AG09309 (cell line): ENCODE results near the gene L3MBTL2.

ENCODE experiments used
- DNase-seq: peaks from one replicate; pipeline ENCODE4 v3.0.0-alpha.2; 2010; ENCODE audit warnings: low read depth
- H3K4me3 ChIP-seq: 2 replicates; pipeline ENCODE4 v1.5.1; 2011; ENCODE audit warnings: mild to moderate bottlenecking, low read depth, low read length, moderate library complexity; ENCODE audit not compliant: control insufficient read depth
- TF ChIP-seq, protein P1 (sequence below): IDR thresholded peaks from 2 replicates; pipeline ENCODE4 v1.5.1; 2011; ENCODE audit warnings: mild to moderate bottlenecking, low read depth, low read length, inconsistent platforms; ENCODE audit not compliant: insufficient read depth, control insufficient read depth; ENCODE audit errors: missing control alignments

The L3MBTL2 gene

DNA sequence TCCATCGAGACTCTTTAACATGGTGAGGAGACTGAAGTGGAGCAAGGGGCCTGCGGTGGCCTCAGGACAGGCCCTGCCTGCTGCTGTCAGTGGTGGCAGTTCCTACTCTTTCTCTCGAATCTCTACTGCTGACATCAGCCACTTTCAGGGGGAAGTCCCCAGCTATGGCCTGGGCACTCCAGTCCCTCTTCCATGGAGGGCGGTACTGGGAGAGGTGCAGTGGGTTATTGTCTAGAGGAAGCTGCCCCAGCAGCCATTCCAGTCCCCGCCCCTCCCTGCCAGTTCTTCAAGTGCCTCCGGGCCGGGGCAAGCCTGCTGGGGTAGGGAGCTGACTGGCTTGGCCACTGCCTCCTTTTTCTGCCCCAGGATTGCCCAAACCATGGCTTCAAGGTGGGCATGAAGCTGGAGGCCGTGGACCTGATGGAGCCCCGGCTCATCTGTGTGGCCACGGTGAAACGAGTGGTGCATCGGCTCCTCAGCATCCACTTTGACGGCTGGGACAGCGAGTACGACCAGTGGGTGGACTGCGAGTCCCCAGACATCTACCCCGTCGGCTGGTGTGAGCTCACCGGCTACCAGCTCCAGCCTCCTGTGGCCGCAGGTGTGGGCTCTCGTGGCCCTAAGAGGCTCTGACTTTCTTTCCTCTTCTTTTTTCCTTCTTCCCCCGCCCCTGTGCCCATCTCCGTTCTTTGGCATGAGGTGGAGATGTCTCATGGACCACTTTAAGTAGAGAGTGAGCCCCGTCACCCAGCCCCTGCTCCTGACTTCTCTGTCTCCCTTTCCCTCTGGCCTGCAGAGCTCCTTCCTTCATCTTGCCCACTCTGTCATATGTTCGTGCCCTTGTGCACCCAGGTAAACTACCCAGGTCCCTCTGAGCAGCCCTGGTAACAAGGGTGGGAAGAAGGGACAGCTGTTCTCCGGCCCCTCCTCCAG, 21.9 kb downstream of the L3MBTL2 start:
- TF ChIP-seq, protein P1, sequence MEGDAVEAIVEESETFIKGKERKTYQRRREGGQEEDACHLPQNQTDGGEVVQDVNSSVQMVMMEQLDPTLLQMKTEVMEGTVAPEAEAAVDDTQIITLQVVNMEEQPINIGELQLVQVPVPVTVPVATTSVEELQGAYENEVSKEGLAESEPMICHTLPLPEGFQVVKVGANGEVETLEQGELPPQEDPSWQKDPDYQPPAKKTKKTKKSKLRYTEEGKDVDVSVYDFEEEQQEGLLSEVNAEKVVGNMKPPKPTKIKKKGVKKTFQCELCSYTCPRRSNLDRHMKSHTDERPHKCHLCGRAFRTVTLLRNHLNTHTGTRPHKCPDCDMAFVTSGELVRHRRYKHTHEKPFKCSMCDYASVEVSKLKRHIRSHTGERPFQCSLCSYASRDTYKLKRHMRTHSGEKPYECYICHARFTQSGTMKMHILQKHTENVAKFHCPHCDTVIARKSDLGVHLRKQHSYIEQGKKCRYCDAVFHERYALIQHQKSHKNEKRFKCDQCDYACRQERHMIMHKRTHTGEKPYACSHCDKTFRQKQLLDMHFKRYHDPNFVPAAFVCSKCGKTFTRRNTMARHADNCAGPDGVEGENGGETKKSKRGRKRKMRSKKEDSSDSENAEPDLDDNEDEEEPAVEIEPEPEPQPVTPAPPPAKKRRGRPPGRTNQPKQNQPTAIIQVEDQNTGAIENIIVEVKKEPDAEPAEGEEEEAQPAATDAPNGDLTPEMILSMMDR = no peak
- DNase-seq = no peak
- no peak overlapping the region for H3K4me3 ChIP-seq

GRCh38 chr22:41229215-41229614, 24.1 kb downstream of the L3MBTL2 start:
- TF ChIP-seq, protein P1 = no peak
- no peak for DNase-seq
- no peak overlapping the region for H3K4me3 ChIP-seq

- DNase-seq = no peak
Observed at GRCh38 chr22:41229730-41230400, 24.8 kb downstream of the L3MBTL2 start.

GRCh38 chr22:41230401-41230785, 25.3 kb downstream of the L3MBTL2 start:
- DNase-seq = no peak
- TF ChIP-seq, protein P1 = no peak
- no peak overlapping the region for H3K4me3 ChIP-seq

More at GRCh38 chr22:41229730-41230400, 24.8 kb downstream of the L3MBTL2 start:
- TF ChIP-seq, protein P1 = no peak
- no peak overlapping the region for H3K4me3 ChIP-seq

GRCh38 chr22:41231369-41231768, 26.3 kb downstream of the L3MBTL2 start:
- no peak for DNase-seq
- no peak overlapping the region for H3K4me3 ChIP-seq
- TF ChIP-seq, protein P1 = no peak

- no peak overlapping the region for H3K4me3 ChIP-seq
- TF ChIP-seq, protein P1 = no peak
- no peak for DNase-seq
Observed at GRCh38 chr22:41234815-41235695, 29.9 kb downstream of the L3MBTL2 start.
